DOHH2 (cell line): Measurements from ENCODE around the gene HTR4.

Experiments used
- H3F3A ChIP-seq: fragments of 200-600 bp; sonication (generic), shearing (Covaris generic); 2 replicates; pipeline ENCODE4 v1.6.0; 2016; ENCODE audit warnings: antibody characterized with exemption, mild to moderate bottlenecking; ENCODE audit not compliant: control insufficient read depth, insufficient read depth
- H3K27ac ChIP-seq: fragments of 200-600 bp; sonication (generic); 2 replicates; pipeline ENCODE4 v1.5.1; 2014; ENCODE audit warnings: low read depth, mild to moderate bottlenecking, low read length, moderate library complexity
- H3K27me3 ChIP-seq: fragments of 200-600 bp; sonication (generic); 2 replicates; pipeline ENCODE4 v1.6.1; 2014; ENCODE audit warnings: mild to moderate bottlenecking, low read length, mixed read lengths; ENCODE audit not compliant: control insufficient read depth
- H3K36me3 ChIP-seq: fragments of 200-600 bp; sonication (generic); 2 replicates; pipeline ENCODE4 v1.6.1; 2014; ENCODE audit warnings: mild to moderate bottlenecking, low read length, moderate library complexity, mixed read lengths; ENCODE audit not compliant: control insufficient read depth
- H3K4me1 ChIP-seq: fragments of 200-600 bp; sonication (generic); 2 replicates; pipeline ENCODE4 v1.6.1; 2014; ENCODE audit warnings: mild to moderate bottlenecking, low read length, mixed read lengths; ENCODE audit not compliant: control insufficient read depth
- H3K4me2 ChIP-seq: fragments of 200-600 bp; sonication (generic); 2 replicates; pipeline ENCODE4 v1.6.0; 2014; ENCODE audit warnings: mild to moderate bottlenecking, low read length, moderate library complexity
- H3K4me3 ChIP-seq: fragments of 200-600 bp; sonication (generic); 2 replicates; pipeline ENCODE4 v1.5.1; 2014; ENCODE audit warnings: mild to moderate bottlenecking, low read length, mixed read lengths
- H3K79me2 ChIP-seq: fragments of 200-600 bp; sonication (generic); 2 replicates; pipeline ENCODE4 v1.6.1; 2014; ENCODE audit warnings: mild to moderate bottlenecking, low read length, mixed read lengths; ENCODE audit not compliant: control insufficient read depth
- H3K9me2 ChIP-seq: fragments of 200-600 bp; sonication (generic); replicated peaks from 2 replicates; pipeline ENCODE4 v1.6.1; 2014; ENCODE audit warnings: mild to moderate bottlenecking, low read length, mixed read lengths; ENCODE audit not compliant: control insufficient read depth
- H3K9me3 ChIP-seq: fragments of 200-600 bp; sonication (generic); 2 replicates; pipeline ENCODE4 v1.6.1; 2014; ENCODE audit warnings: antibody characterized with exemption, low read length, mixed read lengths; ENCODE audit not compliant: control insufficient read depth, insufficient read depth
- H4K20me1 ChIP-seq: fragments of 200-600 bp; sonication (generic); 2 replicates; pipeline ENCODE4 v1.6.0; 2014; ENCODE audit warnings: low read depth, mild to moderate bottlenecking, antibody characterized with exemption, low read length, moderate library complexity; ENCODE audit not compliant: control insufficient read depth, insufficient read depth
- EZH2phosphoT487 ChIP-seq: fragments of 200-600 bp; sonication (generic); IDR thresholded peaks from 2 replicates; pipeline ENCODE4 v1.6.1; 2017; ENCODE audit warnings: borderline replicate concordance, mild to moderate bottlenecking, antibody characterized with exemption, low read length, moderate library complexity, mixed read lengths
- TF ChIP-seq, protein P1 (sequence below): fragments of 200-600 bp; sonication (generic); IDR thresholded peaks from one replicate; pipeline ENCODE4 v1.5.1; 2014; ENCODE audit warnings: antibody characterized with exemption, mild to moderate bottlenecking, low read depth, low read length; ENCODE audit not compliant: poor library complexity, severe bottlenecking

The HTR4 gene

DNA sequence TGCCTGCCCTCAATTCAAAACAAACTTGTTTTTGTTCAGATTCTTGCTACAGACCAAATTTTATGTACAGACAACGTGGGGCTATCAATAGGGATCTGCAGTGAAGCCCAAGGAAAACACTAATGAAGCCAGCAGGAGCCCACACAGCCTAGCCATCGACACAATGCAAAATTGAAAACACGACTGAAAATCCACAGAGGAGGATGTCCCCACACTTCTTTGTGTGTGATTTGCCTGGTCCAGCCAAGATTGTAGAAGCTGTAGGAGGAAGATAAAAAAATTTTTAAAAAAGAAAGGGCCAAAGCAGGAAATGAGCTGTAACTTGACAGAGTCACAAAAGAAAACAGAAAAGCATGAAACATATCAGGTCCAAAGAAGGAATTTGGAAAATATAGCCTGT, 34.8 kb downstream of the HTR4 start:
- Histone ChIP-seq H3K4me1 (no peaks in the 10 kb centered on the region), H3K79me2 (no peaks in the 10 kb centered on the region), H3K9me3 (no peaks in the 10 kb centered on the region), H4K20me1 (no peaks in the 10 kb centered on the region), H3K27me3 (no peaks in the 10 kb centered on the region), H3F3A (no peaks in the 10 kb centered on the region), H3K4me2 (no peak overlapping the region), H3K4me3 (no peak overlapping the region), H3K27ac (no peak overlapping the region), H3K9me2 (no peaks in the 10 kb centered on the region), H3K36me3 (no peaks in the 10 kb centered on the region)
- no peak for TF ChIP-seq EZH2phosphoT487
- TF ChIP-seq, protein P1, sequence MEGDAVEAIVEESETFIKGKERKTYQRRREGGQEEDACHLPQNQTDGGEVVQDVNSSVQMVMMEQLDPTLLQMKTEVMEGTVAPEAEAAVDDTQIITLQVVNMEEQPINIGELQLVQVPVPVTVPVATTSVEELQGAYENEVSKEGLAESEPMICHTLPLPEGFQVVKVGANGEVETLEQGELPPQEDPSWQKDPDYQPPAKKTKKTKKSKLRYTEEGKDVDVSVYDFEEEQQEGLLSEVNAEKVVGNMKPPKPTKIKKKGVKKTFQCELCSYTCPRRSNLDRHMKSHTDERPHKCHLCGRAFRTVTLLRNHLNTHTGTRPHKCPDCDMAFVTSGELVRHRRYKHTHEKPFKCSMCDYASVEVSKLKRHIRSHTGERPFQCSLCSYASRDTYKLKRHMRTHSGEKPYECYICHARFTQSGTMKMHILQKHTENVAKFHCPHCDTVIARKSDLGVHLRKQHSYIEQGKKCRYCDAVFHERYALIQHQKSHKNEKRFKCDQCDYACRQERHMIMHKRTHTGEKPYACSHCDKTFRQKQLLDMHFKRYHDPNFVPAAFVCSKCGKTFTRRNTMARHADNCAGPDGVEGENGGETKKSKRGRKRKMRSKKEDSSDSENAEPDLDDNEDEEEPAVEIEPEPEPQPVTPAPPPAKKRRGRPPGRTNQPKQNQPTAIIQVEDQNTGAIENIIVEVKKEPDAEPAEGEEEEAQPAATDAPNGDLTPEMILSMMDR: no peak

DNA sequence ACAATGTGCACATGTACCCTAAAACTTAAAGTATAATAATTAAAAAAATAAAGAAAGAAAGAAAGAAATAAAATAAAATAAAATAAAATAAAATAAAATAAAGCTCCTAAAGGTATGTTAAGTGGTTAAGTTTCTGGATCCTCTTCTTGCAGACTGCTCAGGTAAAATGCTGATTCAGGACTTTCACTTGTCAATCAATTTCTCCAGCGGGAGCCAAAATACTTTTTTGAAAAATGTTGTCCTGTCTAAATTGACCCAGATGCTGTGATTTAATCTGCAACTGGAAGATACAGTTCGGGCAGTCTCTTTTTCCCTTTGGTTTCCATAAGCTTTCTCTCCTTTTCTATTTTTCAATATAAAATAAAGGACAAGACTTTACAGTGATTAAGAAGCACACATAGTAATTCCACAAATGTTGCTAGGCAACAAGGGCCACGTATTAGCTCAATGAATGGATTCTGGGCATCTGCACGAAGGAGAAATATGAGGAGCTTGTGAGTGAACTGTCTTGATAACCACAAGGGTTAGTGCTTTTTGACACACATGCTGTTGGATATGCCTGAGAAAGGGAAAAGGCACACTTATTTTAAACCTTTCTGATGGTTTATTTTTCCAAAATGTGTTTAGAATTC, 38.6 kb downstream of the HTR4 start:
- Histone ChIP-seq H3K79me2 (no peaks in the 10 kb centered on the region), H4K20me1 (no peaks in the 10 kb centered on the region), H3K9me3 (no peaks in the 10 kb centered on the region), H3F3A (no peaks in the 10 kb centered on the region), H3K4me1 (no peaks in the 10 kb centered on the region), H3K36me3 (no peaks in the 10 kb centered on the region), H3K27me3 (no peaks in the 10 kb centered on the region), H3K4me2 (no peak overlapping the region), H3K9me2 (no peaks in the 10 kb centered on the region), H3K27ac (no peak overlapping the region), H3K4me3 (no peak overlapping the region)
- no peak for TF ChIP-seq EZH2phosphoT487
- TF ChIP-seq, protein P1: no peak

DNA sequence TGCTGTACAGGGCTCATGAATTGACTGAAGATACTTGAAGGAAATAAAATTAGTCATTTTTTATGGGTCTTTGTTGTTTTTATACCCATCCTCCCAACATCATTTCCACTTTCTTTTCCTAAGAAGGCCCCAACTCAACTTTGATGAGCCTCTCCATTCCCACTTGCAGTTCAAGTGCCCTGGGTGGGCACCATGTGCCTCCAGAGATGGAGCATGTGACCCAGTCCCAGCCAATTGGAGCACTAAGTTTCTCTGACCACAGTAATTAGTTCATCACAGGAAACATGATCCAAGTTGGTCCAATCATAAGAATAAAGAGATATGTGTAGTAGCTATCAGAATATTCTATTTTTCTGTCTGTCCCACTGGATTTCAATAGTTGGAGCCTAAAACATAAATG, 46.9 kb downstream of the HTR4 start:
- Histone ChIP-seq H3K36me3 (no peaks in the 10 kb centered on the region), H4K20me1 (no peaks in the 10 kb centered on the region), H3K79me2 (no peaks in the 10 kb centered on the region), H3K9me2 (no peaks in the 10 kb centered on the region), H3K9me3 (no peaks in the 10 kb centered on the region), H3F3A (no peaks in the 10 kb centered on the region), H3K4me2 (no peak overlapping the region), H3K27ac (no peak overlapping the region), H3K4me3 (no peak overlapping the region), H3K4me1 (no peaks in the 10 kb centered on the region), H3K27me3 (no peaks in the 10 kb centered on the region)
- TF ChIP-seq, protein P1: no peak
- no peak for TF ChIP-seq EZH2phosphoT487
